Hepatocyte (in vitro differentiated cells): ENCODE data around the gene UBE2E2. TPM values are rescaled to one million over a fixed set of nuclear protein-coding genes. Genes with fewer than 3 reads are reported as not detected.

Experiments
- DNase-seq: peaks from one replicate; pipeline ENCODE4 v3.0.0-alpha.2; 2016; ENCODE audit warnings: low spot score
- H2AFZ ChIP-seq: fragments of 200-600 bp; sonication (generic); 2 replicates; pipeline ENCODE4 v1.6.0; 2016; ENCODE audit warnings: antibody characterized with exemption, mild to moderate bottlenecking
- H3K27ac ChIP-seq: fragments of 200-600 bp; sonication (generic); 2 replicates; pipeline ENCODE4 v1.5.1; 2016; ENCODE audit warnings: mild to moderate bottlenecking
- H3K27me3 ChIP-seq: fragments of 200-600 bp; sonication (generic); 2 replicates; pipeline ENCODE4 v1.6.1; 2016
- H3K36me3 ChIP-seq: fragments of 200-600 bp; sonication (generic); replicated peaks from 2 replicates; pipeline ENCODE4 v1.5.1; 2016; ENCODE audit warnings: low read depth; ENCODE audit not compliant: insufficient read depth
- H3K4me1 ChIP-seq: fragments of 200-600 bp; sonication (generic); 2 replicates; pipeline ENCODE4 v1.5.1; 2016; ENCODE audit warnings: mild to moderate bottlenecking, moderate library complexity; ENCODE audit not compliant: insufficient read depth
- H3K4me2 ChIP-seq: fragments of 200-600 bp; sonication (generic); 2 replicates; pipeline ENCODE4 v1.6.0; 2016
- H3K4me3 ChIP-seq: fragments of 200-600 bp; sonication (generic); 2 replicates; pipeline ENCODE4 v1.5.1; 2016; ENCODE audit warnings: mild to moderate bottlenecking
- H3K79me2 ChIP-seq: fragments of 200-600 bp; sonication (generic); 2 replicates; pipeline ENCODE4 v1.6.0; 2017; ENCODE audit warnings: mild to moderate bottlenecking
- H3K9me2 ChIP-seq: fragments of 200-600 bp; sonication (generic); replicated peaks from 2 replicates; pipeline ENCODE4 v1.6.0; 2017; ENCODE audit warnings: mild to moderate bottlenecking; ENCODE audit not compliant: insufficient read depth
- H3K9me3 ChIP-seq: fragments of 200-600 bp; sonication (generic); 2 replicates; pipeline ENCODE4 v1.5.1; 2016; ENCODE audit warnings: low read depth, mild to moderate bottlenecking
- H4K20me1 ChIP-seq: fragments of 200-600 bp; sonication (generic); 2 replicates; pipeline ENCODE4 v1.6.0; 2016; ENCODE audit warnings: mild to moderate bottlenecking; ENCODE audit not compliant: insufficient read depth, poor library complexity, severe bottlenecking
- EZH2 ChIP-seq: fragments of 200-600 bp; sonication (generic); IDR thresholded peaks from 2 replicates; pipeline ENCODE4 v1.6.1; 2016; ENCODE audit warnings: antibody characterized with exemption, mild to moderate bottlenecking, borderline replicate concordance
- EZH2phosphoT487 ChIP-seq: fragments of 200-600 bp; sonication (generic); IDR thresholded peaks from one replicate; pipeline ENCODE4 v1.6.1; 2018; ENCODE audit warnings: antibody characterized with exemption, mild to moderate bottlenecking, low read depth, moderate library complexity; ENCODE audit not compliant: unreplicated experiment, severe bottlenecking
- WGBS: methylation state at CpG from one replicate; pipeline ENCODE4 v1.1.6; 2016; ENCODE audit warnings: low lambda C conversion rate; ENCODE audit errors: missing lambda C conversion rate; 5-methylcytosine and 5-hydroxymethylcytosine counted together
- polyA plus RNA-seq: library from polyadenylated mRNA; unstranded; fragments of >200 nt; fragmentation: Nextera tagmentation; extraction: Ambion mirVana; gene quantifications from 2 replicates; pipeline ENCODE4 v1.2.1, GENCODE V29; 2016
- total RNA-seq: library from RNA; depleted of rRNA; stranded (reverse); fragments of >200 nt; gene quantifications from 2 replicates; pipeline ENCODE4 v1.2.3, GENCODE V29; 2014
- TF ChIP-seq, protein P1 (sequence below): fragments of 200-600 bp; sonication (generic); IDR thresholded peaks from 2 replicates; pipeline ENCODE4 v1.5.1; 2016; ENCODE audit warnings: antibody characterized with exemption, mild to moderate bottlenecking; ENCODE audit not compliant: poor library complexity

UBE2E2 gene
- total and polyA plus RNA-seq, 2 experiments from 2014 or later: 51.1 to 90.6 TPM

DNA sequence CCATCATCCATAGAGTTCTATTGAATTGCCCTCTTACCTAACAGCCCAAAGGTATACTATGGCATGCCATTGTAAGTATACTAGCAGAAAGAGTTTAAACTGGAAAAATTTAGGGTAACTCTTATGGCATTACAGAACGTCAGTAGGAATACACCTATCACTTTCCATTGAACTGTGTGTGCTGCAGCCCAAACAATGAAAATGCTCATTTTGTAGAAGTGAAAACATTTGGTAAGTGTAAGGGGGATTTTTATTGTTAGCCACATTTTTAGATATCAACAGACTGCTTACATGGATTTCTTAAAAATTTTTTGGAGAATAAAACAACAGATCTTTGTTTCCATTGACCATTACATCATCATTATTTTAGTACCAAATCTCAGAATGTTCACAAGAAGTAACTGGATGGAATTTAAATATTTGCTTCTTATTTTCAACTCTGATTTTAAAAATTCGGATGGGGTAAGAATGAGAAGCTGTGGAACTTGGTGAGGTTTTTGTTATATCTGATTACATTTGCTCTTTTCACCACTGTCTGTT lies 245.9 kb downstream of the UBE2E2 start:
- WGBS: 88% methylated on average over 2 of the region's 2 CpGs
- no peak overlapping the region for H3K4me3 ChIP-seq
- no peak for DNase-seq
- no peaks in the 10 kb centered on the region for H3K36me3 ChIP-seq
- H4K20me1 ChIP-seq: no peaks in the 10 kb centered on the region
- TF ChIP-seq, protein P1, sequence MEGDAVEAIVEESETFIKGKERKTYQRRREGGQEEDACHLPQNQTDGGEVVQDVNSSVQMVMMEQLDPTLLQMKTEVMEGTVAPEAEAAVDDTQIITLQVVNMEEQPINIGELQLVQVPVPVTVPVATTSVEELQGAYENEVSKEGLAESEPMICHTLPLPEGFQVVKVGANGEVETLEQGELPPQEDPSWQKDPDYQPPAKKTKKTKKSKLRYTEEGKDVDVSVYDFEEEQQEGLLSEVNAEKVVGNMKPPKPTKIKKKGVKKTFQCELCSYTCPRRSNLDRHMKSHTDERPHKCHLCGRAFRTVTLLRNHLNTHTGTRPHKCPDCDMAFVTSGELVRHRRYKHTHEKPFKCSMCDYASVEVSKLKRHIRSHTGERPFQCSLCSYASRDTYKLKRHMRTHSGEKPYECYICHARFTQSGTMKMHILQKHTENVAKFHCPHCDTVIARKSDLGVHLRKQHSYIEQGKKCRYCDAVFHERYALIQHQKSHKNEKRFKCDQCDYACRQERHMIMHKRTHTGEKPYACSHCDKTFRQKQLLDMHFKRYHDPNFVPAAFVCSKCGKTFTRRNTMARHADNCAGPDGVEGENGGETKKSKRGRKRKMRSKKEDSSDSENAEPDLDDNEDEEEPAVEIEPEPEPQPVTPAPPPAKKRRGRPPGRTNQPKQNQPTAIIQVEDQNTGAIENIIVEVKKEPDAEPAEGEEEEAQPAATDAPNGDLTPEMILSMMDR: no peak
- no peak for TF ChIP-seq EZH2phosphoT487
- TF ChIP-seq EZH2: no peak
- no peaks in the 10 kb centered on the region for H3K4me1 ChIP-seq
- no peak overlapping the region for H3K4me2 ChIP-seq
- H3K27me3 ChIP-seq: no peaks in the 10 kb centered on the region
- no peaks in the 10 kb centered on the region for H3K9me2 ChIP-seq
- peaks cover 21% of the 10 kb centered on the region for H3K79me2 ChIP-seq
- no peak overlapping the region for H2AFZ ChIP-seq
- H3K9me3 ChIP-seq: peaks cover 3% of the 10 kb centered on the region
- no peak overlapping the region for H3K27ac ChIP-seq

DNA sequence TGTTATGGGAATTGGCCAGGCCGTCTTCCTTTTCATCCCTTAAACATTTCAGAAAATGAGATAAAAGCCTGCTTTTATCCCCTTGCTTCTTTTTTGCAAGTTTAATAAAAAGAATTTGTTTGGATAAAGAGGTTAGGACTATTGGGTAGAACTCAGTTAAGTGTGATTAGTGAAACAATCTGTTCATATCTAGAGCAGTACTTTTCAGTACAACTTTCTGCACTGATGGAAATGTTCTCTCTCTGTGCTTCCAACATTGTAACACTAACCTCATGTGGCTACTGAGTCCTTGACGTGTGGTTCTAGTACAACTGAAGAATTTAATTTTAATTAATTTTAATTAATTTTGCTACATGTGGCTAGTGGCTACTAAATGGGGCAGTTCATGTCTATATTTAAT lies 246.9 kb downstream of the UBE2E2 start:
- DNase-seq: no peak
- Histone ChIP-seq H3K27ac (no peak overlapping the region), H3K79me2 (peaks cover 23% of the 10 kb centered on the region), H3K9me2 (no peaks in the 10 kb centered on the region), H3K4me3 (no peak overlapping the region), H2AFZ (no peak overlapping the region), H3K4me2 (no peak overlapping the region), H3K4me1 (no peaks in the 10 kb centered on the region), H3K36me3 (no peaks in the 10 kb centered on the region), H3K27me3 (no peaks in the 10 kb centered on the region), H3K9me3 (peaks cover 3% of the 10 kb centered on the region), H4K20me1 (no peaks in the 10 kb centered on the region)
- WGBS: 74% methylated on average over 2 of the region's 2 CpGs
- TF ChIP-seq EZH2 (no peak), EZH2phosphoT487 (no peak)
- TF ChIP-seq, protein P1: no peak

DNA sequence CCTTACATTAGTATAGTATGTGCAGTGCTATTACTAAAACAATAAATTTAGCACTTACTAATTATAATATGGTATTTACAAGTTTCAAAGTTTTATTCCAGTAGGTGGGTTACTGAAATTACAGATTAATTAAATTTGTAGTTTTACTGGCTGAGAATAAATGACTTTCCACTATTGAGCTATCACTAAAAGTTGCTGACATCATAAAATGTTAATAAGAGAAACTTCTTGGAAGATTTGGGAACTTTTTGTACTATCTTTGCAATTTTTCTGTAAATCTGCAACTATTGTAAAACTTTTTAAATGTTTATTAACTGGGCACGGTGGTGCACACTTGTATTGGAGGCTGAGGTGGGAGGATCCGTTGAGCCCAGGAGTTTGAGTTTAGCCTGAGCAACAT lies 247.7 kb downstream of the UBE2E2 start:
- H3K27ac ChIP-seq: no peak overlapping the region
- H3K4me2 ChIP-seq: no peak overlapping the region
- no peak for TF ChIP-seq EZH2phosphoT487
- no peak for TF ChIP-seq EZH2
- TF ChIP-seq, protein P1: no peak
- 92% methylated on average over 2 of the region's 2 CpGs for WGBS
- no peak for DNase-seq
- no peaks in the 10 kb centered on the region for H3K27me3 ChIP-seq
- no peak overlapping the region for H3K4me3 ChIP-seq
- H4K20me1 ChIP-seq: no peaks in the 10 kb centered on the region
- H3K79me2 ChIP-seq: peaks cover 23% of the 10 kb centered on the region
- H3K4me1 ChIP-seq: no peaks in the 10 kb centered on the region
- H3K9me3 ChIP-seq: peaks cover 3% of the 10 kb centered on the region
- no peaks in the 10 kb centered on the region for H3K9me2 ChIP-seq
- H2AFZ ChIP-seq: no peak overlapping the region
- H3K36me3 ChIP-seq: no peaks in the 10 kb centered on the region
